SH-SY5Y (cell line): Measurements from ENCODE around the gene SPTAN1.

Source experiments
- GATA2 ChIP-seq: IDR thresholded peaks from 2 replicates; pipeline ENCODE4 v1.6.1; 2011; ENCODE audit warnings: mild to moderate bottlenecking, low read depth, low read length
- GATA3 ChIP-seq: IDR thresholded peaks from 2 replicates; pipeline ENCODE4 v1.6.1; 2011; ENCODE audit warnings: low read depth, mild to moderate bottlenecking, low read length, moderate library complexity

Gene SPTAN1

DNA sequence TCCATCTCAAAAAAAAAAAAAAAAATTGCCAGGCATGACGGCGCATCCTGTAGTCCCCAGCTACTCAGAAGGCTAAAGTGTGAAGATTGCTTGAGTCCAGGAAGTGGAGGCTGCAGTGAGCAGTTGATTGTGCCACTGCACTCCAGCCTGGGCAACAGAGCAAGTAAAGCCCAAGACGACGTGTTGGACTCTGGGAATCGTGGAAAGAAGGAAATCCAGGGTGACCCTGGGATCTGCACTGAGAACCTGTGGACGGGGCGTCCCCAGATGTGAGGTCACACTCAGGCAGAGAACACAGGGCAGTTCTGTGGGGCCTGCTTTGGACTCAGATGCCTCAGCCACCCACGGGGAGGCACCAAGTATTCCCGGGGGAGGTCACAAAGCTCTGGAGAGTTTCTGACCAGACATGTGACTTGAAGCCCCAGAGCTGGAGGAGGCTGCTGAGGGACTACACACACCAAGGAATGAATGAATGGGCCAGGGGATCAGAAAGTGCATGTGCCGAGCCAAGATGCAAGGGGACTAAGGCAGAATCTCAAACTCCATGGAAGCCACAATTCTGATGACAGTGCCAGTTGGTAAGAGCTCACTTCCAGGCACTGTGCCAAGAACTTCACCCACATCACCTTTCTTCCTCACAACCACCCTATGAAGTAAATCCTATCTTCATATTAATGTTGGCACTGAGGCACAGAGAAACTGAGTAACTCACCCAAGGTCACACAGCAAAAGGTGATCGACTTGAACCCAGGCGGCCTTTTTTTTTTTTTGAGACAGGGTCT is 91.3 kb downstream of the SPTAN1 start:
- TF ChIP-seq GATA2: no peak

DNA sequence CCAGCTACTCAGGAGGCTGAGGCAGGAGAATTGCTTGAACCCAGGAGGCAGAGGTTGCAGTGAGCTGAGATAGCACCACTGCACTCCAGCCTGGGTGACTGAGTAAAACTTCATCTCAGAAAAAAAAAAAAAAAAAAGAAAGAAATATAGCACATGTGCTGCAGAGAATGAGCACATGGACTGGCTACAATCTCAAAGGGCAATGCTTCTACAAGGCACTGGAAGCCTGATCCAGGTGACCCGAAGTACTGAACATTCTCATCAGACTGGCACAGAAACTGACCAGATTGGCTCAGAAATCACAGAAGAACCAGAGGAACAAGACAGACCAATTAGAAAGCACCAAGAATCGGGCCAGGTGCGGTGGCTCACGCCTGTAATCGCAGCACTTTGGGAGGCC is 99.4 kb downstream of the SPTAN1 start:
- TF ChIP-seq GATA2: no peak
- no peak for TF ChIP-seq GATA3

DNA sequence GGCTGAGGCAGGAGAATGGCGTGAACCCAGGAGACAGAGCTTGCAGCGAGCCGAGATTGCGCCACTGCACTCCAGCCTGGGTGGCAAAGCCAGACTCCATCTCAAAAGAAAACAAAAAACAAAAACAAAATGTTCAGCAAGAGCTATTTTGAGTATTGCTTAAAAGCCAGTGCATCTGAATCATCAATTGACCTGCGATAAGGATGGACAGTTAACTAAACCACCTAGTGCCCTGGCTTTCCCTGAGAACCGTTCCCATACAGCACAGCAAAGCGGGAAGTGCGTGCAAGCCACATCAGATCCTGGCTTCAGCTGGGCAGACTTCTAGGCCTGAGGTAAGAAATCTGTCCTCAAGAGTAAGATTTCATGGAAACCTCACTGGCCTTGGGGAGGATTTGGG is 101.5 kb downstream of the SPTAN1 start:
- no peak for TF ChIP-seq GATA2
- TF ChIP-seq GATA3: no peak

DNA sequence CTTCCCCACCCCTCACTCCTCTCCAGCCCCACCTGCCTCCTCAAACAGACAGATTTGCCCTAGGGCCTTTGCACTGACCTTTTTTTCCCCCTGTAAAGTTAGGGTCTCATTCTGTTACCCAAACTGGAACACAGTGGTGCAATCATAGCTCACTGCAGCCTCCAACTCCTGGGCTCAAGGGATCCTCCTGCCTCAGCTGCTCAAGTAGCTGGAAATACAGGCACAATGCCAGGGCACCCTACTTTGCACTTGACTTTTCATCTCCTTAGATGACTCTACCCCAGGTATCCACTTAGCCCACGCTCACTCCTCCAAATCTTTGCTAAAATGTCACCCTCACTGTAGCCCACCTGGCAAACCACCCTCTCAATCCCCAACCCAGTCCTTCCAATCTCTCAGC is 102.1 kb downstream of the SPTAN1 start:
- TF ChIP-seq GATA2 (no peak), GATA3 (no peak)

DNA sequence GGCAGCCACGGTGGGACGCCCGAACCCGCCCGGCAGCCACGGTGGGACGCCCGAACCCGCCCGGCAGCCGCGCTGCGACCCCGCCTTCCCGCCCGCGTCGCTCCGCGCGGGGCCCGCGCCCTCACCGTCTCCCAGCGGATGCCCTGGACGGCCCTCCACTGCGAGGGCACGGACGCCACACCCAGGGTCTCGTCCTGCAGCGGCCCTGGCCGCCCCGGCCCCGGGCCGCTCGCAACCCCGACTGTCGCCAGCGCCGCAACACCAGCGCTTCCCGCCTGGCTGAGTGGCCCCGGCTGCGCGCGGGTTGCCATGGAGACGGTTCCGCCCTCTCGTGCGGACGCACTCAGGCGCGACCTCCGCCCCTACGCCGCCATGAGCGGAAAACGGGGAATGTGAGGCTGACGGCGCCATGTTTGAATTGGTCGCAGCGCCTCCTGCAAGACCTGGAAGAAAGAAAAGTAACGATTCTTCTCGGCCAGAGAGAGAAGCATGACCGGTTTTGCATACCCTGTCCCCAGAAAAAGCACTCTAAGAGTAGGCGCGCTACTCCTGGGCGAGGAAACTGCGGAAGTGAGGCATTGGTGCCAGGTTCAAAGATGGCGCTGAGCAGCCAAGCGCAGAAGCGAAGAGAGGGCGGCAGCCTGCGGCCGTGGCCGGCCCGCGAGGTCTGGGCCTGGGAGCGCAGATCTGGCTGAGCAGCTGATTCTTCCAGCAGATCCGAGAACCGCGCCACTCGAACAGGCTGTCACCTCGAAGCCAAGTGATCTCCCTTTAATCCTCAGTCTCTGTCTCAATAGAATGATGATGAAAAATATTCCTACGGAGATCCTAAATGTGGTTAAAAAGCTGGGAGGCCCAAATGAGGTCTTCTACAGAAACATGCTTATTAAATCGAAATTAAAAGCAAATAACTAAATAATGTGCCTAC is 104.3 kb downstream of the SPTAN1 start, which contains the start of gene DYNC2I2:
Gene DYNC2I2 (minus strand): TSS at position 432 of the 928 bp plus-strand sequence. CDS start 121 bp downstream, at position 311.
- TF ChIP-seq GATA3 (no peak), GATA2 (no peak)

DNA sequence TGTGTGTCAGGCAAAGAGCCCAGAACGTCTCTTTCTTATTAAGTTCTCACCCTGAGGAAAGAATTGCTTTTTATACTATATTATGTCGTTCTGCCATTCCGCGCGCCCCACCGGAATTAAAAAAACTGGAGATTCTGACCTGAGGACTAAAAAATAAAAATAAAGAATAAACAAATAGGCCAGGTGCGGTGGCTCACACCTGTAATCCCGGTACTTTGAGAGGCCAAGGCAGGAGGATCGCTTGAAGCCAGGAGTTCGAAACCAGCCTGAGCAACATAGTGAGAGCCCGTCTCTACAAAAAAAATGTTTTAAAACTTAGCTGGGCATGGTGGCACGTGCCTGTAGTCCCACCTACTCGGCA is 104.9 kb downstream of the SPTAN1 start:
- TF ChIP-seq GATA3: no peak
- TF ChIP-seq GATA2: no peak

DNA sequence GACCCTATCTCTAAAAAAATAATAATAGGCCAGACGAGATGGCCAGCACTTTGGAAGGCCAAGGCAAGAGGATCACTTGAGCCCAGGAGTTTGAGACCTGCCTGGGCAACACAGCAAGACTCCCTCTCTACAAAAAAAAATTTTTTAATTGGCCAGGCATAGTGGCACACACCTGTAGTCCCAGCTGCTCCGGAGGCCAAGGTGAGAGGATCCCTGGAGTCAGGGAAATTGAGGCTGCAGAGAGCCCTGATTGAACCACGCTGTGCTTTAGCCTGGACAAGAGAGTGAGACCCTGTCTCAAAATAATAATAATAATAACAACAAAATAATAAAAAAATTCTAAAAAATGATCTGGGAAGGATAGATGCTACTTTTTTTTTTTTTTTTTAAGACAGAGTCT is 105.4 kb downstream of the SPTAN1 start:
- TF ChIP-seq GATA3: no peak
- TF ChIP-seq GATA2: no peak

DNA sequence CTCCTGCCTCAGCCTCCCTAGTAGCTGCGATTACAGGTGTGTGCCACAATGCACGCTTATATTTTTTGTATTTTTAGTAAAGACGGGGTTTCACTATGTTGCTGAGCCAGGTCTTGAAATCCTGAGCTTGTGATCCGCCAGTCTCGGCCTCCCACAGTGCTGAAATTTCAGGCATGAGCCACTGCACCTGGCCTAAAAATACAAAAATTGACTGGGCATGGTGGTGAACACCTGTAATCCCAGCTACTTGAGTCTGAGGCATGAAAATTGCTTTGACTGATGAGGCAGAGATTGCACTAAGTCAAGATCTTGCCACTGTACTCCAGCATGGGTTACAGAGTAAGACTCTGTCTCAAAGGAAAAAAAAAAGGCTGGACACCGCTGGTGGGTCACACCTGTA is 117.4 kb downstream of the SPTAN1 start:
- TF ChIP-seq GATA2: no peak

DNA sequence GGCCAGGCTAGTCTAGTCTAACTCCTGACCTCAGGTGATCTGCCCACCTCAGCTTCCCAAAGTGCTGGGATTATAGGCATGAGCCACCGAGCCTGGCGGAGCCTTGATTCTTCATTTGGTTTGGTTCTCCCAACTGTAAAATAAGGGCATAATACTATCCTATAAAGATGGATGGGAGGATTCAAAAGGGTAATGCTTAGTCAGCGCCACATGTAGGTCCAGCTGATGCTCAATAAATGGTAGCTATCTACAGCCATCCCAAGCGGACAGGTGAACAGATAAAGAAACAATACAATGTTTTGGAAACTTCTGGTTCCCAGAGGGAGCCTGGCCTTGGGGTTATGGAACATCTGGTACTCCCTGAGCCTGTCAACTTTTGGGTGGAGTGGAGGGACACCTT is 123.0 kb downstream of the SPTAN1 start:
- TF ChIP-seq GATA2: no peak
- TF ChIP-seq GATA3: no peak

DNA sequence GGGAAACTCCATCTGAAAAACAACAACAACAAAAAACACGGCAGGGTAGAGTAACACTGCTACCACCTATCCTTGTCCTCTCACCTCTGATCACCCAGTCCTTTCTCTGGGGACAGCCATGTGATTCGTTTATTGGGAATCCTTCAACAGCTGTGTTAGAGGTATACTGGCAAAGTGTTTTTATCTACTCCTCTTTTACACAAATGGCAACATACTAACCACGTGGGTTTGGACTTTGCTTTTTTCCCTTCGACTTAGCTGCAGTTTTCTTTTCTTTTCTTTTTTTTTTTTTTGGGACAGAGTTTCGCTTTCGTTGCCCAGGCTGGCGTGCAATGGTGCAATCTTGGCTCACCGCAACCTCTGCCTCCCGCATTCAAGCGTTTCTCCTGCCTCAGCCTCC is 125.4 kb downstream of the SPTAN1 start:
- no peak for TF ChIP-seq GATA2
- TF ChIP-seq GATA3: no peak
